SK-N-SH treated with all-trans-retinoic acid at 6 μM for 48 hours (cell line): Measurements from ENCODE around the gene EBF3.

Experiments
- ATAC-seq: fragments of 200-7000 bp; cut with Tn5 transposase; 3 replicates; pipeline ENCODE4 v1.9.1; 2020; ENCODE audit warnings: mild to moderate bottlenecking, moderate library complexity
- ARNTL ChIP-seq: fragments of 450-650 bp; formaldehyde crosslinking; IDR thresholded peaks from 2 replicates; pipeline ENCODE4 v1.5.0; 2020; ENCODE audit warnings: low read depth, mild to moderate bottlenecking, moderate library complexity, borderline replicate concordance
- BACH2 ChIP-seq: fragments of 250-450 bp; sonication (Bioruptor Pico); IDR thresholded peaks from 2 replicates; pipeline ENCODE4 v1.9.0; 2021; ENCODE audit warnings: mild to moderate bottlenecking, borderline replicate concordance
- CREB5 ChIP-seq: fragments of 250-450 bp; sonication (Bioruptor Pico); IDR thresholded peaks from 2 replicates; pipeline ENCODE4 v1.5.1; 2020; ENCODE audit warnings: low read depth, mild to moderate bottlenecking, moderate library complexity
- CSDC2 ChIP-seq: fragments of 250-450 bp; sonication (Bioruptor Pico); IDR thresholded peaks from 2 replicates; pipeline ENCODE4 v1.5.0; 2020; ENCODE audit warnings: mild to moderate bottlenecking, moderate library complexity
- CSRNP3 ChIP-seq: fragments of 250-450 bp; sonication (Bioruptor Pico); IDR thresholded peaks from 2 replicates; pipeline ENCODE4 v1.5.1; 2021; ENCODE audit warnings: mild to moderate bottlenecking, moderate library complexity
- ESRRG ChIP-seq: fragments of 250-450 bp; sonication (Bioruptor Pico); IDR thresholded peaks from 2 replicates; pipeline ENCODE4 v1.6.1; 2021; ENCODE audit warnings: mild to moderate bottlenecking
- GLIS3 ChIP-seq: fragments of 250-450 bp; sonication (Bioruptor Pico); IDR thresholded peaks from 2 replicates; pipeline ENCODE4 v1.5.0; 2020; ENCODE audit warnings: mild to moderate bottlenecking, moderate library complexity
- ISL1 ChIP-seq: fragments of 250-450 bp; sonication (Bioruptor Pico); IDR thresholded peaks from 2 replicates; pipeline ENCODE4 v2.1.2; 2022; ENCODE audit warnings: mild to moderate bottlenecking, moderate library complexity
- OSR1 ChIP-seq: fragments of 250-450 bp; sonication (Bioruptor Pico); IDR thresholded peaks from 2 replicates; pipeline ENCODE4 v1.8.0; 2022; ENCODE audit warnings: moderate library complexity, mild to moderate bottlenecking, inconsistent platforms
- PATZ1 ChIP-seq: fragments of 250-450 bp; sonication (Bioruptor Pico); IDR thresholded peaks from 2 replicates; pipeline ENCODE4 v1.8.0; 2020; ENCODE audit warnings: mild to moderate bottlenecking, moderate library complexity, borderline replicate concordance
- POU6F1 ChIP-seq: fragments of 250-450 bp; sonication (Bioruptor Pico); IDR thresholded peaks from 2 replicates; pipeline ENCODE4 v1.8.0; 2021; ENCODE audit warnings: low read depth, mild to moderate bottlenecking, moderate library complexity, borderline replicate concordance
- PPARA ChIP-seq: fragments of 250-450 bp; sonication (Bioruptor Pico); IDR thresholded peaks from 2 replicates; pipeline ENCODE4 v1.5.0; 2020; ENCODE audit warnings: mild to moderate bottlenecking, borderline replicate concordance
- RARB ChIP-seq: fragments of 250-450 bp; sonication (Bioruptor Pico); IDR thresholded peaks from 2 replicates; pipeline ENCODE4 v1.8.0; 2021; ENCODE audit warnings: mild to moderate bottlenecking, moderate library complexity
- SNAI2 ChIP-seq: fragments of 250-450 bp; sonication (Bioruptor Pico); IDR thresholded peaks from 2 replicates; pipeline ENCODE4 v1.5.0; 2020; ENCODE audit warnings: mild to moderate bottlenecking, moderate library complexity
- TCF4 ChIP-seq: fragments of 250-450 bp; sonication (Bioruptor Pico); IDR thresholded peaks from 2 replicates; pipeline ENCODE4 v1.8.0; 2021; ENCODE audit warnings: mild to moderate bottlenecking, moderate library complexity, borderline replicate concordance
- TOX ChIP-seq: fragments of 250-450 bp; sonication (Bioruptor Pico); IDR thresholded peaks from 2 replicates; pipeline ENCODE4 v1.8.0; 2021; ENCODE audit warnings: mild to moderate bottlenecking, moderate library complexity, borderline replicate concordance
- TSHZ2 ChIP-seq: fragments of 250-450 bp; sonication (Bioruptor Pico); IDR thresholded peaks from 2 replicates; pipeline ENCODE4 v1.5.0; 2020; ENCODE audit warnings: mild to moderate bottlenecking, moderate library complexity
- ZC3H10 ChIP-seq: fragments of 250-450 bp; sonication (Bioruptor Pico); IDR thresholded peaks from 2 replicates; pipeline ENCODE4 v1.5.1; 2021; ENCODE audit warnings: mild to moderate bottlenecking, moderate library complexity
- ZFP3 ChIP-seq: fragments of 250-450 bp; sonication (Bioruptor Pico); IDR thresholded peaks from 2 replicates; pipeline ENCODE4 v1.5.0; 2020; ENCODE audit warnings: mild to moderate bottlenecking, moderate library complexity
- ZFP30 ChIP-seq: fragments of 450-650 bp; formaldehyde crosslinking; IDR thresholded peaks from 2 replicates; pipeline ENCODE4 v1.5.0; 2022; ENCODE audit warnings: mild to moderate bottlenecking, moderate library complexity
- ZNF565 ChIP-seq: fragments of 450-650 bp; formaldehyde crosslinking; conservative IDR thresholded peaks from 2 replicates; pipeline ENCODE4 v1.5.0; 2020; ENCODE audit warnings: low read depth, mild to moderate bottlenecking, moderate library complexity
- ZNF70 ChIP-seq: fragments of 450-650 bp; formaldehyde crosslinking; IDR thresholded peaks from 2 replicates; pipeline ENCODE4 v1.5.0; 2020; ENCODE audit warnings: mild to moderate bottlenecking, moderate library complexity
- ZNF8 ChIP-seq: fragments of 450-650 bp; formaldehyde crosslinking; IDR thresholded peaks from 2 replicates; pipeline ENCODE4 v1.5.0; 2020; ENCODE audit warnings: mild to moderate bottlenecking, moderate library complexity

Gene EBF3

GRCh38 chr10:129905553-129905952 is 58.5 kb downstream of the EBF3 start:
- no peak for ATAC-seq
- no peak for TF ChIP-seq ISL1 (CRISPR knock-in tag)
- TF ChIP-seq GLIS3 (CRISPR knock-in tag): no peak
- no peak for TF ChIP-seq SNAI2
- no peak for TF ChIP-seq BACH2 (CRISPR knock-in tag)
- TF ChIP-seq ZNF8: no peak
- TF ChIP-seq ZFP30 (CRISPR knock-in tag): no peak
- no peak for TF ChIP-seq RARB
- no peak for TF ChIP-seq TCF4 (CRISPR knock-in tag)
- TF ChIP-seq POU6F1 (CRISPR knock-in tag): no peak
- no peak for TF ChIP-seq TSHZ2
- TF ChIP-seq ARNTL (CRISPR knock-in tag): no peak
- TF ChIP-seq ZFP3 (CRISPR knock-in tag): no peak
- TF ChIP-seq CREB5: no peak
- no peak for TF ChIP-seq ZC3H10 (CRISPR knock-in tag)
- TF ChIP-seq OSR1 (CRISPR knock-in tag): no peak
- TF ChIP-seq CSDC2: no peak
- no peak for TF ChIP-seq ZNF70 (CRISPR knock-in tag)

GRCh38 chr10:129904323-129904722 is 59.8 kb downstream of the EBF3 start:
- ATAC-seq: no peak
- TF ChIP-seq ZNF70 (CRISPR knock-in tag) (no peak), TOX (CRISPR knock-in tag) (no peak)

GRCh38 chr10:129901389-129902006 is 62.6 kb downstream of the EBF3 start:
- no peak for ATAC-seq
- TF ChIP-seq TSHZ2 (no peak), PPARA (no peak), ZFP3 (CRISPR knock-in tag) (no peak), CSDC2 (no peak), BACH2 (CRISPR knock-in tag) (no peak), TCF4 (CRISPR knock-in tag) (no peak), ZNF565 (no peak), ZFP30 (CRISPR knock-in tag) (no peak), SNAI2 (no peak), OSR1 (CRISPR knock-in tag) (no peak), PATZ1 (CRISPR knock-in tag) (no peak), CSRNP3 (CRISPR knock-in tag) (no peak), ZC3H10 (CRISPR knock-in tag) (no peak), ESRRG (CRISPR knock-in tag) (no peak), CREB5 (no peak), POU6F1 (CRISPR knock-in tag) (no peak)
